ENCODE measurements around the gene ILDR1. TPM values are rescaled to one million over a fixed set of nuclear protein-coding genes. Genes with fewer than 3 reads are reported as not detected.
A peak's percentile ranks its signal among the peaks of the same experiment; 100 is the strongest.

ILDR1 gene
- total RNA-seq, 2 experiments from 2014 or later = 1.1 to 2.5 TPM

- ChIA-PET POLR2A (no interaction called here), CTCF (ENCODE audit: unreplicated experiment) (no interaction called here)
- intact Hi-C loops (cut with micrococcal nuclease; ENCODE audit: unreplicated experiment) = no loop called here
Measured at GRCh38 chr3:121988146-121988545, 33.9 kb downstream of the ILDR1 start.

DNA sequence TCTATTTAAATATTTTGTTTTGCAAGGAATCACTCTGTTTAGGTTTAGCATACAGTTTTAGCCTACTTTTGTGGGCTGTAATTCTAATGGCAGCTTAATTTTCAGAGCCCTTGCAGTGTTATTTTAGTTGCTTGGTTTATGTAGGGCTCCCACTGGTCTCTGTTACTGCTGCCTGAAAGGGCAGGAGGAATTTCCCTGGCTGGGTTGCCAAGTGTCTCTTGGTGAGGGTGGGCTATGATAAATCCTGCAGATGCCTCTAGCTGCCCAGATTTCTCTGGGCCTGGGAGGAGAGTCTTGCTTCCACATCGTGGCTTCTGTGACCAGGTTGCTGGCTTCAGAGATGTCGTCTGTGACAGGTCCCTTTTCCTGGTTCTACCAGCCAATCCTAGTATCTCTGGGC, 36.2 kb downstream of the ILDR1 start:
- Histone ChIP-seq H3K79me2 (ENCODE audit: insufficient read depth, low read depth, low read length) (no peaks in the 10 kb centered on the region), H3K27ac (ENCODE audit: low read depth, low read length, poor library complexity, severe bottlenecking) (no peak overlapping the region), H3K36me3 (ENCODE audit: insufficient read depth, low read length) (peaks cover 15% of the 10 kb centered on the region), H3K9me2 (ENCODE audit: insufficient read depth, low read length) (no peaks in the 10 kb centered on the region), H3K4me1 (ENCODE audit: insufficient read depth, low read length, poor library complexity, severe bottlenecking) (peaks cover 43% of the 10 kb centered on the region), H4K20me1 (ENCODE audit: insufficient read depth, low read length) (no peaks in the 10 kb centered on the region), H2AFZ (ENCODE audit: low read length) (no peak overlapping the region), H3K4me3 (ENCODE audit: low read depth, low read length, poor library complexity, severe bottlenecking) (no peak overlapping the region), H3K9me3 (ENCODE audit: low read length) (peaks cover 21% of the 10 kb centered on the region; the same call in 1 of the 2 replicates), H3K4me2 (ENCODE audit: low read length) (no peak overlapping the region)
- intact Hi-C loops (cut with micrococcal nuclease; ENCODE audit: unreplicated experiment) = no loop called here
- no peak for DNase-seq (ENCODE audit: low spot score)
- TF ChIP-seq EZH2phosphoT487 (IDR thresholded peaks at IDR 0.05; ENCODE audit: borderline replicate concordance, low read depth, low read length) = no peak
- TF ChIP-seq, protein P1, sequence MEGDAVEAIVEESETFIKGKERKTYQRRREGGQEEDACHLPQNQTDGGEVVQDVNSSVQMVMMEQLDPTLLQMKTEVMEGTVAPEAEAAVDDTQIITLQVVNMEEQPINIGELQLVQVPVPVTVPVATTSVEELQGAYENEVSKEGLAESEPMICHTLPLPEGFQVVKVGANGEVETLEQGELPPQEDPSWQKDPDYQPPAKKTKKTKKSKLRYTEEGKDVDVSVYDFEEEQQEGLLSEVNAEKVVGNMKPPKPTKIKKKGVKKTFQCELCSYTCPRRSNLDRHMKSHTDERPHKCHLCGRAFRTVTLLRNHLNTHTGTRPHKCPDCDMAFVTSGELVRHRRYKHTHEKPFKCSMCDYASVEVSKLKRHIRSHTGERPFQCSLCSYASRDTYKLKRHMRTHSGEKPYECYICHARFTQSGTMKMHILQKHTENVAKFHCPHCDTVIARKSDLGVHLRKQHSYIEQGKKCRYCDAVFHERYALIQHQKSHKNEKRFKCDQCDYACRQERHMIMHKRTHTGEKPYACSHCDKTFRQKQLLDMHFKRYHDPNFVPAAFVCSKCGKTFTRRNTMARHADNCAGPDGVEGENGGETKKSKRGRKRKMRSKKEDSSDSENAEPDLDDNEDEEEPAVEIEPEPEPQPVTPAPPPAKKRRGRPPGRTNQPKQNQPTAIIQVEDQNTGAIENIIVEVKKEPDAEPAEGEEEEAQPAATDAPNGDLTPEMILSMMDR (conservative IDR thresholded peaks at IDR 0.05; ENCODE audit: low read length) = no peak
- POLR2A ChIA-PET = interaction anchor here (0.6 kb wide), 1 partner anchor 158 kb away, joined by 4 read pairs; no protein-coding TSS in a partner anchor
- CTCF ChIA-PET (ENCODE audit: unreplicated experiment) = no interaction called here
- BruUV-seq (replicated peaks) = no TSS peak

More at GRCh38 chr3:121988146-121988545, 33.9 kb downstream of the ILDR1 start:
- H3K79me2 ChIP-seq (ENCODE audit: insufficient read depth, low read depth, low read length) = no peaks in the 10 kb centered on the region
- H4K20me1 ChIP-seq (ENCODE audit: insufficient read depth, low read length) = no peaks in the 10 kb centered on the region
- peaks cover 17% of the 10 kb centered on the region; the same call in 1 of the 2 replicates for H3K9me3 ChIP-seq (ENCODE audit: low read length)
- no peak overlapping the region for H3K27ac ChIP-seq (ENCODE audit: low read depth, low read length, poor library complexity, severe bottlenecking)
- no peaks in the 10 kb centered on the region for H3K9me2 ChIP-seq (ENCODE audit: insufficient read depth, low read length)
- no peak overlapping the region for H3K4me2 ChIP-seq (ENCODE audit: low read length)
- peaks cover 22% of the 10 kb centered on the region for H3K36me3 ChIP-seq (ENCODE audit: insufficient read depth, low read length)
- TF ChIP-seq EZH2phosphoT487 (IDR thresholded peaks at IDR 0.05; ENCODE audit: borderline replicate concordance, low read depth, low read length) = no peak
- TF ChIP-seq, protein P1 (conservative IDR thresholded peaks at IDR 0.05; ENCODE audit: low read length) = no peak
- peaks cover 54% of the 10 kb centered on the region for H3K4me1 ChIP-seq (ENCODE audit: insufficient read depth, low read length, poor library complexity, severe bottlenecking)
- no peak for DNase-seq (ENCODE audit: low spot score)
- H2AFZ ChIP-seq (ENCODE audit: low read length) = no peak overlapping the region
- H3K4me3 ChIP-seq (ENCODE audit: low read depth, low read length, poor library complexity, severe bottlenecking) = no peak overlapping the region
- no TSS peak for BruUV-seq (replicated peaks)

- no peak for DNase-seq (ENCODE audit: low spot score)
- BruUV-seq (replicated peaks) = no TSS peak
- Histone ChIP-seq H3K4me3 (ENCODE audit: low read depth, low read length, poor library complexity, severe bottlenecking) (no peak overlapping the region), H4K20me1 (ENCODE audit: insufficient read depth, low read length) (no peaks in the 10 kb centered on the region), H3K4me2 (ENCODE audit: low read length) (no peak overlapping the region), H3K9me2 (ENCODE audit: insufficient read depth, low read length) (no peaks in the 10 kb centered on the region), H3K36me3 (ENCODE audit: insufficient read depth, low read length) (peaks cover 15% of the 10 kb centered on the region), H3K79me2 (ENCODE audit: insufficient read depth, low read depth, low read length) (no peaks in the 10 kb centered on the region), H3K9me3 (ENCODE audit: low read length) (peaks cover 21% of the 10 kb centered on the region; the same call in 1 of the 2 replicates), H3K27ac (ENCODE audit: low read depth, low read length, poor library complexity, severe bottlenecking) (no peak overlapping the region), H3K4me1 (ENCODE audit: insufficient read depth, low read length, poor library complexity, severe bottlenecking) (peaks cover 34% of the 10 kb centered on the region), H2AFZ (ENCODE audit: low read length) (peak overlapping the region; percentile 77; the same call in 1 of the 2 replicates)
- intact Hi-C loops (cut with micrococcal nuclease; ENCODE audit: unreplicated experiment) = no loop called here
- CTCF ChIA-PET (ENCODE audit: unreplicated experiment) = no interaction called here
- POLR2A ChIA-PET = no interaction called here
- no peak for TF ChIP-seq EZH2phosphoT487 (IDR thresholded peaks at IDR 0.05; ENCODE audit: borderline replicate concordance, low read depth, low read length)
- TF ChIP-seq, protein P1 (conservative IDR thresholded peaks at IDR 0.05; ENCODE audit: low read length) = no peak
Measured at GRCh38 chr3:121981473-121981872, 40.6 kb downstream of the ILDR1 start.
